ELF-1 (cell line): ENCODE measurements around the gene NUP93.
A peak's percentile ranks its signal among the peaks of the same experiment; 100 is the strongest.

Source experiments
- DNase-seq: peaks from one replicate; pipeline ENCODE4 v3.0.0-alpha.2; 2016; ENCODE audit warnings: low read depth, low spot score

The NUP93 gene

DNA sequence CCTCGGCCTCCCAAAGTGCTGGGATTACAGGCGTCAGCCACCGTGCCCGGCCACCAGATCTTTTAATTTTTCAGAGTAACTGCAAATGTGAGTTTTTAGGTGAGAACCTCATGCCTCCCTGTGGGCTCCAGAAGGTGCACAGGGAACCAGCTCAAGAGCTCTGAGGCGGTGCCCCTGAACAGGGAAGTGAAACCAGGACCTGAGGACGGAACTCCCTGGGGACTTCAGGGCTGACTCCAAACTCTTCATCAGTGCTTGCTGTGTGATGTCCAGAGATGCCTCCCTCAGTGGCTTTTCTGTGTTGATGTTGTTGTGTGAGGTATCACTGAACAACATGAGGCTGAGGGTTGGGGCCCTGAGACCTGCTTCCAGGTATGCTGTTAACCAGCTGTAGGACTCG lies 158.9 kb downstream of the NUP93 start:
- DNase-seq, result no peak

GRCh38 chr16:56889206-56889605 lies 159.3 kb downstream of the NUP93 start:
- DNase-seq, result peak; percentile 73

DNA sequence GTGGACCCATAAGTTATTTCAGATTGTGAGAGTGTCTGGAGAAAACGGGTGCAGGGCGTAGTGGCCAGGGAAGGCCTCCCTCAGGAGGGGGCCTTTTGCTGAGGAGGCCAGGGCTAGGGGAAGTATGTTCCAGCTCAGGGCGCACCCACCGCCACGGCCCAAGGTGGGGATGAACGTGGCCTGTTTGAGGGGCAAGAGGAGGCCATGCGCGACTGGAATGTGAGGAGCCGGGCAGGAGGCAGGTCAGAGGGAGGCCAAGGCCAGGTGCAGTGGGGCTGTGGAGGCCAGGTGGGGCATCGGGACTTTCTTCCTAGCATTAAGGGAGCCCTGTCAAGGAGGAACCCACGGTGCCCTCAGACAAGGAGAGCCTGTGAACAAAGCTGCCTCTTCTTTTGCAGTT lies 161.8 kb downstream of the NUP93 start:
- DNase-seq, result no peak

DNA sequence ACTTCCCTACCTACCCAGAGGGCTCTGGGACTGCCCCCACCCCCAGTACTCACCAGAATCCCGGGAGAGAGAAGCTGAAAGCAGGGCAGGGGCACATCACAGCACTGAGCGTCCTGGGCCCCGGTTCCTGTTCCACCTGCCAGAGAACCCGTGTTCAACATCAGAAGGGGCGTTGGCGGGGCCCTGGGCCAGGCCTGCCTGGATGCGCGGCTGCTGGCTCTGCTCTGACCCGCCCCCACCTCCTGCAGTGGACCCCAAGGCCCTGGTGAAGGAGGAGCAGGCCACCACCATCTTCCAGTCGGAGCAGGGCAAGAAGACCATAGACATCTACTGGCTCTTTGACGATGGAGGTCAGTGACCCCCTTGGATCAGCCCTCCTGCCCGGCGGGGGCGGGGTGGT lies 162.8 kb downstream of the NUP93 start:
- DNase-seq, result no peak

GRCh38 chr16:56894331-56894917 lies 164.5 kb downstream of the NUP93 start:
- peak; percentile 72 for DNase-seq

GRCh38 chr16:56895813-56896212 lies 165.9 kb downstream of the NUP93 start:
- no peak for DNase-seq

GRCh38 chr16:56896244-56896643 lies 166.3 kb downstream of the NUP93 start:
- DNase-seq, result no peak

DNA sequence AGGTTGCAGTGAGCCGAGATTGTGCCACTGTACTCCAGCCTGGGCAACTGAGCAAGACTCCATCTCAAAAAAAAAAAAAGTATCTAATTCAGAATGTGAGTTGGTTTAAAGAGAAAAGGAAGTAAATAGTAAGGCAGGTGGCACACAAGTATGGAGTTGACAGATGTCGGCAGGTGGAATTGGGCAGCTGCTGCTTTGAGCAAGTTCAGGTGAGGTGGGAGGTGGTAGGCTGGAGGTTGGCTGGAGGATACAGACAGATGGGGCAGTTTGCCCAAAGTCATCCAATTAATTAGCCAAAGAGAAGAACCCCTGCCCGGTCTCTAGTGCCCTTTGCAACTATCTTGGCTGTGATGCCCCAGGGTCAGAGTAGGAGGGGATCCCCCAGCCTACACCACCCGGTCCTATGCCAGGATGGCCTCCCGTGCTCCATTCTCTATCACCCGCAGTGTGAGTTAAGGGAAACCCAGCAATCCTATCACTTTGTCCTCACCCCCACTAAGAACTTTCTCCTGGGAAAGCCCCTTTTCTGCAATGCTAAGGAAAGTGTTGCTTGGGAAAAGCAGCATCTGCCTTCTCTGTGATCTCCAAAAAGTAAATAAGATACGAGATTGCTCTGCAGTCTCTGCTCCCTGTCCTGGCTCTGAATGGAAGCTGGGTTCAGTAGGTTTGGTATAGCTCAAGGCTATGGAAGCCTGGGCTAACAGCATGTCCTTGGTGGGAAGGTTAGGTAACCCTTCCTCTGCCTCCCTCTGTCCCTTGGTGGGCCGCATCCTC lies 167.3 kb downstream of the NUP93 start:
- no peak for DNase-seq

DNA sequence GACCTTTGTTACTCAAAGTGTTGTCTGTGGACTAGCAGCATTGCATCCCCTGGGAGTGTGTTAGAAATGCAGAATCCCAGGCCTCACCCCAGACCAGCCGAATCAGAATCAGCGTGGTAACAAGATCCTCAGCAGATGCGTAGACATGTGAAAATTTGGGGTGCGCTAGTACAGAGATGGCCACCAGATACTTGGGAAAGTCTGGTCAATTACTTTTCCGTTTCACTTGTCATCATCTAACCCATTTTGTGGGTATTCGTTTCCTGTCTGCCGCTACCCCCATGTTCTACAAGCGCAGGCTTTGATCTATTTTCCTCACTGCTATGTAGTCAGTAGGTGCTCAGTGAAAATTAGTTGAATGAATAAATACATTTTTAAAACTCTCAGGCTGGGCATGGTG lies 168.9 kb downstream of the NUP93 start:
- DNase-seq, result no peak
